ENCODE data around the gene COPE.

COPE gene

DNA sequence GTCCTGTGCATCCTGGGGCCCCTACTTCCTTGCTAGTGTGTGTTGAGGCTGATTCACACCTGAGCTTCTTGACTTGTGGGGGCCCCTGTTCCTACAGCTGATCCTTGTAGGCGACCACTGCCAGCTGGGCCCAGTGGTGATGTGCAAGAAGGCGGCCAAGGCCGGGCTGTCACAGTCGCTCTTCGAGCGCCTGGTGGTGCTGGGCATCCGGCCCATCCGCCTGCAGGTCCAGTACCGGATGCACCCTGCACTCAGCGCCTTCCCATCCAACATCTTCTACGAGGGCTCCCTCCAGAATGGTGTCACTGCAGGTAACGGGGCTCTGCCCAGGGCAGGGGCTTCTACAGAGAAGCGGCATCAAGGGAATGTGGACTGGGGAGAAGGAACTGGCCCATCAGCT, 62.0 kb downstream of the COPE start:
- Histone ChIP-seq H3K4me1 (ENCODE audit: control insufficient read depth, insufficient read depth, low read length) (peaks cover 5% of the 10 kb centered on the region), H3K9me3 (ENCODE audit: control insufficient read depth, low read length) (no peaks in the 10 kb centered on the region), H3K36me3 (ENCODE audit: control insufficient read depth, insufficient read depth, low read length) (peaks cover 62% of the 10 kb centered on the region), H3K27me3 (ENCODE audit: control insufficient read depth, insufficient read depth, low read length) (no peaks in the 10 kb centered on the region), H3K9ac (ENCODE audit: low read length) (no peak overlapping the region), H3K4me3 (ENCODE audit: low read length) (no peak overlapping the region)

GRCh38 chr19:18856385-18857126, 62.6 kb downstream of the COPE start:
- Histone ChIP-seq H3K9ac (ENCODE audit: low read length) (no peak overlapping the region), H3K9me3 (ENCODE audit: control insufficient read depth, low read length) (no peaks in the 10 kb centered on the region), H3K27me3 (ENCODE audit: control insufficient read depth, insufficient read depth, low read length) (no peaks in the 10 kb centered on the region), H3K36me3 (ENCODE audit: control insufficient read depth, insufficient read depth, low read length) (peaks cover 61% of the 10 kb centered on the region), H3K4me1 (ENCODE audit: control insufficient read depth, insufficient read depth, low read length) (peaks cover 5% of the 10 kb centered on the region), H3K4me3 (ENCODE audit: low read length) (no peak overlapping the region)

DNA sequence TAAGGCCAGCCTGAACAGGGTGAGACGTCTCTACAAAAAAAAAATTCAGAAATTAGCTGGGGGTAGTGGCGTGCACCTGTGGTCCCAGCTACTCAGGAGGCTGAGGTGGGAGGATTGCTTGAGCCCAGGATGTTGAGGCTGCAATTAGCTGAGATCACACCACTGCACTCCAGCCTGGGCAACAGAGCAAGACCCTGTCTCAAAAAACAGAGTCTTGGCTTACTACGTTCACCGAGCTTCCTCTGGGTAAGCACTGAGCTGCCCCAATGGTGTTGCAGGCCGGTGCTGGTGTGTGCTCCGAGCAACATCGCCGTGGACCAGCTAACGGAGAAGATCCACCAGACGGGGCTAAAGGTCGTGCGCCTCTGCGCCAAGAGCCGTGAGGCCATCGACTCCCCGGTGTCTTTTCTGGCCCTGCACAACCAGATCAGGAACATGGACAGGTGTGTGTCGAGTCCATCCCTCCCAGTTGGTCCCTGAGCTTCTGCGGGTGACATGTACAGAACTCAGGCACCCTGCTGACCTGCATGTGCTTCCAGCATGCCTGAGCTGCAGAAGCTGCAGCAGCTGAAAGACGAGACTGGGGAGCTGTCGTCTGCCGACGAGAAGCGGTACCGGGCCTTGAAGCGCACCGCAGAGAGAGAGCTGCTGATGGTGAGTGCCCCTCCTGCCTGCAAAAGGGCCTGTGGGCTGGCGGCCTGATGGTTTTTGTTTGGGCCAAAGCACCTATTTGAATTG, 63.4 kb downstream of the COPE start:
- Histone ChIP-seq H3K27me3 (ENCODE audit: control insufficient read depth, insufficient read depth, low read length) (no peaks in the 10 kb centered on the region), H3K9me3 (ENCODE audit: control insufficient read depth, low read length) (no peaks in the 10 kb centered on the region), H3K9ac (ENCODE audit: low read length) (no peak overlapping the region), H3K4me3 (ENCODE audit: low read length) (no peak overlapping the region), H3K4me1 (ENCODE audit: control insufficient read depth, insufficient read depth, low read length) (no peaks in the 10 kb centered on the region), H3K36me3 (ENCODE audit: control insufficient read depth, insufficient read depth, low read length) (peaks cover 59% of the 10 kb centered on the region)

GRCh38 chr19:18854982-18855381, 64.2 kb downstream of the COPE start:
- Histone ChIP-seq H3K4me1 (ENCODE audit: control insufficient read depth, insufficient read depth, low read length) (peaks cover 2% of the 10 kb centered on the region), H3K36me3 (ENCODE audit: control insufficient read depth, insufficient read depth, low read length) (peaks cover 59% of the 10 kb centered on the region), H3K9me3 (ENCODE audit: control insufficient read depth, low read length) (no peaks in the 10 kb centered on the region), H3K27me3 (ENCODE audit: control insufficient read depth, insufficient read depth, low read length) (no peaks in the 10 kb centered on the region), H3K4me3 (ENCODE audit: low read length) (no peak overlapping the region), H3K9ac (ENCODE audit: low read length) (no peak overlapping the region)

GRCh38 chr19:18853755-18854427, 65.3 kb downstream of the COPE start:
- Histone ChIP-seq H3K4me3 (ENCODE audit: low read length) (no peak overlapping the region), H3K4me1 (ENCODE audit: control insufficient read depth, insufficient read depth, low read length) (peaks cover 13% of the 10 kb centered on the region), H3K36me3 (ENCODE audit: control insufficient read depth, insufficient read depth, low read length) (peaks cover 49% of the 10 kb centered on the region), H3K27me3 (ENCODE audit: control insufficient read depth, insufficient read depth, low read length) (no peaks in the 10 kb centered on the region), H3K9ac (ENCODE audit: low read length) (no peak overlapping the region), H3K9me3 (ENCODE audit: control insufficient read depth, low read length) (no peaks in the 10 kb centered on the region)

GRCh38 chr19:18852648-18853047, 66.5 kb downstream of the COPE start:
- H3K27me3 ChIP-seq (ENCODE audit: control insufficient read depth, insufficient read depth, low read length), result no peaks in the 10 kb centered on the region
- H3K9ac ChIP-seq (ENCODE audit: low read length), result no peak overlapping the region
- peaks cover 21% of the 10 kb centered on the region for H3K4me1 ChIP-seq (ENCODE audit: control insufficient read depth, insufficient read depth, low read length)

DNA sequence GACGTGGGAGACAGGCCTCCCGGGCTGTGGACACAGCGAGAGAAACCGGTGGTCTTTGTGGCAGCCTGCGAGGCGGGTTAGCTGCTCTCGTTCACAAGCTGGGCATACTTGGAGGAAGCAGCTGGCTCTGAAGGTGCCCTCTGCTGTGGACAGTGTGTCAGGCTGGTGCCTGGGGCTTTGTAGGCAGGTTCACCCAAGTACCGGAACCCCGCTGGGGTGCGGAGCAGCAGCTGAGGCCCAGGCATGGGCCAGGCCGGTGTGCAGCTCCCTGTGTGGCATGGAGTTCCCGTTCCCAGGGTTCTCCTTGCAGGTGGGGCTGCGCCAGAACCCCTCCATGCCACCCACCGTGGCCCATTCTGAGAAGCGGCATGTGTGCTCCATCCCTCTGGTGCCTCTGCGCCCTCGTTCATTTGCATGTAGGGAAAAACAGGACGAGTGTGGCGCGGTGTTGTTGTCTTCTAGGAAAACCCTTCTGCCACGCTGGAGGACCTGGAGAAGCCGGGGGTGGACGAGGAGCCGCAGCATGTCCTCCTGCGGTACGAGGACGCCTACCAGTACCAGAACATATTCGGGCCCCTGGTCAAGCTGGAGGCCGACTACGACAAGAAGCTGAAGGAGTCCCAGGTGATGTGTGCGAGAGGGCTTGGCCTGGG, 67.4 kb downstream of the COPE start:
- H3K4me3 ChIP-seq (ENCODE audit: low read length), result no peak overlapping the region
- H3K27me3 ChIP-seq (ENCODE audit: control insufficient read depth, insufficient read depth, low read length), result no peaks in the 10 kb centered on the region
- H3K9me3 ChIP-seq (ENCODE audit: control insufficient read depth, low read length), result no peaks in the 10 kb centered on the region
- H3K9ac ChIP-seq (ENCODE audit: low read length), result no peak overlapping the region
- peaks cover 58% of the 10 kb centered on the region for H3K36me3 ChIP-seq (ENCODE audit: control insufficient read depth, insufficient read depth, low read length)
- peaks cover 21% of the 10 kb centered on the region for H3K4me1 ChIP-seq (ENCODE audit: control insufficient read depth, insufficient read depth, low read length)

More at GRCh38 chr19:18852648-18853047, 66.5 kb downstream of the COPE start:
- Histone ChIP-seq H3K9me3 (ENCODE audit: control insufficient read depth, low read length) (no peaks in the 10 kb centered on the region), H3K36me3 (ENCODE audit: control insufficient read depth, insufficient read depth, low read length) (peaks cover 59% of the 10 kb centered on the region), H3K4me3 (ENCODE audit: low read length) (no peak overlapping the region)

DNA sequence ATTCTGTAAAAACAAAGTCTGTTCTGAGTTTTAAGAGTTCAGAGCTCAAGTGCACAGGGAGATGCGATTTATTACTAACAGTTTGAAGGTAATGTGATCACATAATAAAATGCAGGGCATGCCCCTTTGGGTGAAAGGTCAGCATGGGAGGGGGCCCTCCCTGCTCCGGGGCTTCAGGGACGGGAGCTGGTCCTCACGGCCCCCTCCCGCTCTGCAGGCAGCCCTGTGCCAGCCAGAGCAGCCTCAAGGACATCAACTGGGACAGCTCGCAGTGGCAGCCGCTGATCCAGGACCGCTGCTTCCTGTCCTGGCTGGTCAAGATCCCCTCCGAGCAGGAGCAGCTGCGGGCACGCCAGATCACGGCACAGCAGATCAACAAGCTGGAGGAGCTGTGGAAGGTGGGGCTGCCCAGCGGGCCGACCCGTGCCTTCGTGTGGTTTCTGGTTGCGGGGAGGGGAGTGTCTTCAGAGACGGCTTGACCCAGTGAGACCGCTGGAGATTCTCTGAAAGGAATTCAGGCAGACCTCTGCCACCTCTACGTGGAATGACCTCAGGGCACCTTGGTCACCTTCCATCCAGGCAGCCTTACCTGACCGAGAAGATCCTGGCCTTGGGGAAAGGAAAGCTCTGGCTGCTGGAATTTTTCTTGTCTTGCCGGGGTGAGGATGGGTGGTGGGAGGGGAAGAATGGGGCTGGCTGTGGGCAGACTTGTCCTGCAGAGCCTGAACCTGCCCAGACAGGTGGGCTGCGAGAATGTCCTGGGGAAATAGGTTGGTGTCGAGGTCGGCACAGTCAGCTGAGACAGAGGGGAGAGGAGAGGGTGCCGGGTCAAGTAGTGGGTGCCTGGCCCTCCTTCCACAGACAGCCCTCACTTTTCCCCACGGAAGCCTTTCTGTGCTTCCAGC, 68.5 kb downstream of the COPE start:
- Histone ChIP-seq H3K36me3 (ENCODE audit: control insufficient read depth, insufficient read depth, low read length) (peaks cover 48% of the 10 kb centered on the region), H3K4me3 (ENCODE audit: low read length) (no peak overlapping the region), H3K9ac (ENCODE audit: low read length) (no peak overlapping the region), H3K9me3 (ENCODE audit: control insufficient read depth, low read length) (no peaks in the 10 kb centered on the region), H3K27me3 (ENCODE audit: control insufficient read depth, insufficient read depth, low read length) (no peaks in the 10 kb centered on the region), H3K4me1 (ENCODE audit: control insufficient read depth, insufficient read depth, low read length) (peaks cover 26% of the 10 kb centered on the region)

DNA sequence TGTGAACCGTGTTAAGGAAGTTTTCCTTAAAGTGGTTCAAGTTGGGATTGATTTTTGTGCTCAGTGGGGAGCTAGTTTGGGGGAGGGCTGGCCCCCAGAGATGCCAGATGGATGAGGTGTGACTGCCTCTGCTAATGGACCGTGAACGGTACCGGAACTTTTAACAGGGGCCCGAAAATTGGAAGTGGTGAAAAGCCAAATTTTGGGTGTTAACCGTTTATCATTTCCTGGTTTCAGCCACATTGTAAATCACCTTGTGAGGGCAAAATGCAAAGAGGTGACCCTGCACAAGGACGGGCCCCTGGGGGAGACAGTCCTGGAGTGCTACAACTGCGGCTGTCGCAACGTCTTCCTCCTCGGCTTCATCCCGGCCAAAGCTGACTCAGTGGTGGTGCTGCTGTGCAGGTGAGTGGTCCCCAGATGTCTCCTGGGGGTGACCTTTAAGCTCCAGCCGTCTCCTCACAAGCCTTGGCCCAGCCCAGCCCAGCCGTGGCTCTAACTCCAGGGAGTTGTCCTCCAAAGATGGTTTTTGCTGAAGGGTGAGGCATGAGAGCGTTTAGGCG, 69.3 kb downstream of the COPE start:
- peaks cover 40% of the 10 kb centered on the region for H3K36me3 ChIP-seq (ENCODE audit: control insufficient read depth, insufficient read depth, low read length)
- H3K4me3 ChIP-seq (ENCODE audit: low read length), result no peak overlapping the region
- no peak overlapping the region for H3K9ac ChIP-seq (ENCODE audit: low read length)
- H3K4me1 ChIP-seq (ENCODE audit: control insufficient read depth, insufficient read depth, low read length), result peaks cover 34% of the 10 kb centered on the region
- H3K27me3 ChIP-seq (ENCODE audit: control insufficient read depth, insufficient read depth, low read length), result no peaks in the 10 kb centered on the region
- H3K9me3 ChIP-seq (ENCODE audit: control insufficient read depth, low read length), result no peaks in the 10 kb centered on the region
